WTC11 (cell line): Measurements from ENCODE around the gene ABTB2. TPM values are rescaled to one million over a fixed set of nuclear protein-coding genes. Genes with fewer than 3 reads are reported as not detected.

Source experiments
- ATAC-seq: fragments of 200-7000 bp; cut with Tn5 transposase; 2 replicates; pipeline ENCODE4 v1.10.0; 2021; ENCODE audit warnings: mild to moderate bottlenecking, moderate library complexity
- CTCF ChIA-PET: fragments of 300-600 bp; sonication (Branson Sonifier 250); formaldehyde crosslinking; loops from one replicate; lab custom pipeline; 2021; ENCODE audit warnings: antibody characterized with exemption; lab: Charles Lee
- POLR2A ChIA-PET: fragments of 350-600 bp; sonication (Branson Sonifier 250); formaldehyde crosslinking; loops from one replicate; lab custom pipeline; 2021; ENCODE audit warnings: antibody characterized with exemption; lab: Charles Lee
- DNase-seq: peaks from one replicate; pipeline ENCODE4 v3.0.0; 2021; ENCODE audit warnings: low spot score
- H3K27ac Mint-ChIP-seq: 2 replicates; pipeline ENCODE4 v1.8.0; 2021; ENCODE audit warnings: mixed read lengths
- H3K27me3 Mint-ChIP-seq: 2 replicates; pipeline ENCODE4 v1.8.0; 2021; ENCODE audit warnings: low read depth, mild to moderate bottlenecking, moderate library complexity, mixed read lengths
- H3K36me3 Mint-ChIP-seq: 2 replicates; pipeline ENCODE4 v1.8.0; 2021; ENCODE audit warnings: mixed read lengths
- H3K4me1 Mint-ChIP-seq: 2 replicates; pipeline ENCODE4 v1.8.0; 2022; ENCODE audit warnings: mixed read lengths
- H3K4me3 Mint-ChIP-seq: 2 replicates; pipeline ENCODE4 v1.8.0; 2021; ENCODE audit warnings: mild to moderate bottlenecking, moderate library complexity, mixed read lengths
- H3K9me3 Mint-ChIP-seq: 2 replicates; pipeline ENCODE4 v1.8.0; 2021; ENCODE audit warnings: mixed read lengths
- ATF2 ChIP-seq: sonication (generic); formaldehyde crosslinking; IDR thresholded peaks from 2 replicates; pipeline ENCODE4 v1.8.1; 2022; ENCODE audit warnings: low read depth, missing genetic modification reagents, borderline replicate concordance
- CREM ChIP-seq: sonication (generic); formaldehyde crosslinking; IDR thresholded peaks from 2 replicates; pipeline ENCODE4 v1.8.1; 2022; ENCODE audit warnings: mild to moderate bottlenecking, missing genetic modification reagents, moderate library complexity
- ETV6 ChIP-seq: sonication (generic); formaldehyde crosslinking; IDR thresholded peaks from 2 replicates; pipeline ENCODE4 v1.8.1; 2022; ENCODE audit warnings: mild to moderate bottlenecking, missing genetic modification reagents
- FOXJ3 ChIP-seq: sonication (generic); formaldehyde crosslinking; IDR thresholded peaks from 2 replicates; pipeline ENCODE4 v1.9.0; 2021; ENCODE audit warnings: missing genetic modification reagents, mild to moderate bottlenecking, borderline replicate concordance
- FOXP1 ChIP-seq: sonication (generic); formaldehyde crosslinking; IDR thresholded peaks from 2 replicates; pipeline ENCODE4 v1.8.0; 2022; ENCODE audit warnings: missing genetic modification reagents, mild to moderate bottlenecking, moderate library complexity, borderline replicate concordance
- FOXP4 ChIP-seq: sonication (generic); formaldehyde crosslinking; IDR thresholded peaks from 2 replicates; pipeline ENCODE4 v1.8.0; 2022; ENCODE audit warnings: mild to moderate bottlenecking, missing genetic modification reagents
- GABPB1 ChIP-seq: sonication (generic); formaldehyde crosslinking; IDR thresholded peaks from 2 replicates; pipeline ENCODE4 v1.8.1; 2023; ENCODE audit warnings: mild to moderate bottlenecking, missing genetic modification reagents
- MLX ChIP-seq: sonication (generic); formaldehyde crosslinking; IDR thresholded peaks from 2 replicates; pipeline ENCODE4 v1.8.1; 2023; ENCODE audit warnings: mild to moderate bottlenecking, missing genetic modification reagents, moderate library complexity
- NR3C1 ChIP-seq: sonication (generic); formaldehyde crosslinking; conservative IDR thresholded peaks from 2 replicates; pipeline ENCODE4 v1.8.1; 2023; ENCODE audit warnings: low read depth, mild to moderate bottlenecking, missing genetic modification reagents
- PRRX2 ChIP-seq: fragments of 250-450 bp; sonication (Bioruptor Pico); IDR thresholded peaks from 2 replicates; pipeline ENCODE4 v1.8.0; 2021; ENCODE audit warnings: mild to moderate bottlenecking
- TCF7 ChIP-seq: sonication (generic); formaldehyde crosslinking; IDR thresholded peaks from 2 replicates; pipeline ENCODE4 v1.8.0; 2022; ENCODE audit warnings: mild to moderate bottlenecking, low read depth, missing genetic modification reagents, moderate library complexity
- TEAD1 ChIP-seq: sonication (generic); formaldehyde crosslinking; IDR thresholded peaks from 2 replicates; pipeline ENCODE4 v1.8.0; 2022; ENCODE audit warnings: mild to moderate bottlenecking, missing genetic modification reagents
- ZNF396 ChIP-seq: fragments of 250-450 bp; sonication (Bioruptor Pico); IDR thresholded peaks from 2 replicates; pipeline ENCODE4 v1.8.0; 2021; ENCODE audit warnings: mild to moderate bottlenecking, moderate library complexity, borderline replicate concordance
- total RNA-seq: library from RNA; stranded (reverse); gene quantifications from 3 replicates; pipeline ENCODE4 v1.2.3, GENCODE V29; 2021
- TF ChIP-seq, protein P1 (sequence below): sonication (generic); formaldehyde crosslinking; IDR thresholded peaks from 2 replicates; pipeline ENCODE4 v1.8.0; 2022; ENCODE audit warnings: missing genetic modification reagents
- TF ChIP-seq, protein P2 (sequence below): sonication (generic); formaldehyde crosslinking; IDR thresholded peaks from 2 replicates; pipeline ENCODE4 v1.8.1; 2023; ENCODE audit warnings: mild to moderate bottlenecking, missing genetic modification reagents
- TF ChIP-seq, protein P3 (sequence below): sonication (generic); formaldehyde crosslinking; IDR thresholded peaks from 2 replicates; pipeline ENCODE4 v1.8.0; 2022; ENCODE audit warnings: mild to moderate bottlenecking, missing genetic modification reagents

Gene ABTB2
- total RNA-seq, 1 experiment from 2014 or later: 12.8 TPM

DNA sequence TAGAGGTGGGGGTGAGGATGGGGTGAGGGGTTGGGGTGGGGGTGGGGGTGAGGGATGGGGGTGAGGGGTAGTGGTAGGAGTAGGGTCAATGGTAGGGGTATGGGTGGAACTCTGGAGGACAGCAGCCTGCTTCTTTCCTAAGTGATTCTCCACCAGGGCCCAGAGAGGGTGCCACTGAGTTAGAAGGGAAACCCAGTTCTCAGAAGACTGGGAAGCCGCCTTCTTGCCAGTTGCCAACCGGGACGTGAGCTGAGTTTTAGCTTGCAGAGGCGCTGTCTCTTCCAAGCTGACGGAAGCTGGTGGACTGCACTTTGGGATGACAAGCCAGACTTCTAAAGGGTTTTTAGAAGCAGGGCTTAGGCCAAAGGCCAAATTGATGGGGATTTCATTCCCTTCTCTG, 148.0 kb downstream of the ABTB2 start:
- ChIA-PET CTCF (interaction anchor here (0.6 to 2.7 kb wide), 10 partner anchors 16 to 154 kb away, joined by 3 to 17 read pairs (median 4); partner anchors contain the start of gene ABTB2), POLR2A (no interaction called here)
- TF ChIP-seq ETV6 (CRISPR knock-in tag): no peak
- TF ChIP-seq, protein P1, sequence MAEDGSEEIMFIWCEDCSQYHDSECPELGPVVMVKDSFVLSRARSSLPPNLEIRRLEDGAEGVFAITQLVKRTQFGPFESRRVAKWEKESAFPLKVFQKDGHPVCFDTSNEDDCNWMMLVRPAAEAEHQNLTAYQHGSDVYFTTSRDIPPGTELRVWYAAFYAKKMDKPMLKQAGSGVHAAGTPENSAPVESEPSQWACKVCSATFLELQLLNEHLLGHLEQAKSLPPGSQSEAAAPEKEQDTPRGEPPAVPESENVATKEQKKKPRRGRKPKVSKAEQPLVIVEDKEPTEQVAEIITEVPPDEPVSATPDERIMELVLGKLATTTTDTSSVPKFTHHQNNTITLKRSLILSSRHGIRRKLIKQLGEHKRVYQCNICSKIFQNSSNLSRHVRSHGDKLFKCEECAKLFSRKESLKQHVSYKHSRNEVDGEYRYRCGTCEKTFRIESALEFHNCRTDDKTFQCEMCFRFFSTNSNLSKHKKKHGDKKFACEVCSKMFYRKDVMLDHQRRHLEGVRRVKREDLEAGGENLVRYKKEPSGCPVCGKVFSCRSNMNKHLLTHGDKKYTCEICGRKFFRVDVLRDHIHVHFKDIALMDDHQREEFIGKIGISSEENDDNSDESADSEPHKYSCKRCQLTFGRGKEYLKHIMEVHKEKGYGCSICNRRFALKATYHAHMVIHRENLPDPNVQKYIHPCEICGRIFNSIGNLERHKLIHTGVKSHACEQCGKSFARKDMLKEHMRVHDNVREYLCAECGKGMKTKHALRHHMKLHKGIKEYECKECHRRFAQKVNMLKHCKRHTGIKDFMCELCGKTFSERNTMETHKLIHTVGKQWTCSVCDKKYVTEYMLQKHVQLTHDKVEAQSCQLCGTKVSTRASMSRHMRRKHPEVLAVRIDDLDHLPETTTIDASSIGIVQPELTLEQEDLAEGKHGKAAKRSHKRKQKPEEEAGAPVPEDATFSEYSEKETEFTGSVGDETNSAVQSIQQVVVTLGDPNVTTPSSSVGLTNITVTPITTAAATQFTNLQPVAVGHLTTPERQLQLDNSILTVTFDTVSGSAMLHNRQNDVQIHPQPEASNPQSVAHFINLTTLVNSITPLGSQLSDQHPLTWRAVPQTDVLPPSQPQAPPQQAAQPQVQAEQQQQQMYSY (CRISPR knock-in tag): no peak
- no peak for TF ChIP-seq TEAD1 (CRISPR knock-in tag)
- TF ChIP-seq, protein P2, sequence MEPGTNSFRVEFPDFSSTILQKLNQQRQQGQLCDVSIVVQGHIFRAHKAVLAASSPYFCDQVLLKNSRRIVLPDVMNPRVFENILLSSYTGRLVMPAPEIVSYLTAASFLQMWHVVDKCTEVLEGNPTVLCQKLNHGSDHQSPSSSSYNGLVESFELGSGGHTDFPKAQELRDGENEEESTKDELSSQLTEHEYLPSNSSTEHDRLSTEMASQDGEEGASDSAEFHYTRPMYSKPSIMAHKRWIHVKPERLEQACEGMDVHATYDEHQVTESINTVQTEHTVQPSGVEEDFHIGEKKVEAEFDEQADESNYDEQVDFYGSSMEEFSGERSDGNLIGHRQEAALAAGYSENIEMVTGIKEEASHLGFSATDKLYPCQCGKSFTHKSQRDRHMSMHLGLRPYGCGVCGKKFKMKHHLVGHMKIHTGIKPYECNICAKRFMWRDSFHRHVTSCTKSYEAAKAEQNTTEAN (CRISPR knock-in tag): no peak
- TF ChIP-seq PRRX2 (CRISPR knock-in tag): no peak
- TF ChIP-seq TCF7 (CRISPR knock-in tag): no peak
- TF ChIP-seq ZNF396 (CRISPR knock-in tag): no peak
- no peak for TF ChIP-seq FOXP4 (CRISPR knock-in tag)
- no peak for TF ChIP-seq CREM (CRISPR knock-in tag)
- H3K9me3 Mint-ChIP-seq: no peaks in the 10 kb centered on the region
- H3K27me3 Mint-ChIP-seq: no peaks in the 10 kb centered on the region
- H3K4me1 Mint-ChIP-seq: peaks cover 38% of the 10 kb centered on the region
- ATAC-seq (peak; percentile 74), DNase-seq (peak; percentile 25)
- no peaks in the 10 kb centered on the region for H3K36me3 Mint-ChIP-seq
- H3K27ac Mint-ChIP-seq: no peak overlapping the region
- H3K4me3 Mint-ChIP-seq: no peak overlapping the region

- peak overlapping the region; percentile 3; the same call in 1 of the 2 replicates for H3K27ac Mint-ChIP-seq
- POLR2A ChIA-PET: no interaction called here
- H3K4me1 Mint-ChIP-seq: peaks cover 47% of the 10 kb centered on the region
- CTCF ChIA-PET: interaction anchor here (1.6 to 2.7 kb wide), 2 partner anchors 34 kb away, joined by 17 to 19 read pairs; no protein-coding TSS in a partner anchor
- DNase-seq: no peak
- no peak for ATAC-seq
- no peaks in the 10 kb centered on the region for H3K36me3 Mint-ChIP-seq
- H3K9me3 Mint-ChIP-seq: no peaks in the 10 kb centered on the region
- no peak for TF ChIP-seq FOXJ3 (CRISPR knock-in tag)
- H3K27me3 Mint-ChIP-seq: no peaks in the 10 kb centered on the region
- no peak overlapping the region for H3K4me3 Mint-ChIP-seq
Observed at GRCh38 chr11:34208266-34209135, 149.3 kb downstream of the ABTB2 start.

DNA sequence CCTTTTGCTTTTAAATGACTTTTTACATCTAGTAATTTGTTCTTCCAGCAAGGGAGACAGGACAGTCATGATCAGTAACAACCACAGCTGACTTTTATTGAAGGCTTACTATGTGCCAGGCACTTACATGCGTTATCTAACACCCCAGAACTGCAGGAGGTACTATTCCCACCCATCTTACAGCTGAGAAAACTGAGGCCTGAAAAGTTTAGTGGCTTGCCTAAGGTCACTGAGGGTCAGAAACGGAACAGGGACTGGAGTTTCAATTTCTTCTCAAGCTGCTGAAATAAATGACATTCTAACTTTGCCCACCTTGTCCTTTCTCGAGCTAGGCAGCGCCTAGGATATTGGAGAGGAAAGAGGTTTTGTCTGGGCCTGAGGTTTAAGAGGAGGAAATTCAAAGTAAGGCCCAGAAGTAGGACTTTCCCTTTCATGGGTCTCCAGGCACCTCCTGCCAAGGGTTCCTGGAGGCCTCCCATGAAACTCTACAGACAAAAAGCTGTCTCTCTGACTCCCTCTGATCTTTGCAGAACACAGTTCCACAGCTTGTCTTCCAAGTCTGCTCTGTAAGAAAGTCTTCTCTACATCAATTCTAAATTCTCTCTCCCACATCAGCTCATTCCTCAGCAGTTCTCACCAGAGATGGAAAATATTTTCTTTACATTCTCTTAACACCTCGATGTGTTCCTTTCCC, 150.2 kb downstream of the ABTB2 start:
- no peaks in the 10 kb centered on the region for H3K27me3 Mint-ChIP-seq
- TF ChIP-seq ATF2 (CRISPR knock-in tag): no peak
- TF ChIP-seq, protein P3, sequence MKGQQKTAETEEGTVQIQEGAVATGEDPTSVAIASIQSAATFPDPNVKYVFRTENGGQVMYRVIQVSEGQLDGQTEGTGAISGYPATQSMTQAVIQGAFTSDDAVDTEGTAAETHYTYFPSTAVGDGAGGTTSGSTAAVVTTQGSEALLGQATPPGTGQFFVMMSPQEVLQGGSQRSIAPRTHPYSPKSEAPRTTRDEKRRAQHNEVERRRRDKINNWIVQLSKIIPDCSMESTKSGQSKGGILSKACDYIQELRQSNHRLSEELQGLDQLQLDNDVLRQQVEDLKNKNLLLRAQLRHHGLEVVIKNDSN (CRISPR knock-in tag): no peak
- no peak for TF ChIP-seq NR3C1 (CRISPR knock-in tag)
- no peak for TF ChIP-seq FOXP1 (CRISPR knock-in tag)
- no peak for TF ChIP-seq MLX (CRISPR knock-in tag)
- TF ChIP-seq GABPB1 (CRISPR knock-in tag): no peak
- TF ChIP-seq, all 79 proteins: peak for 0
- Mint-ChIP-seq H3K4me1 (peaks cover 52% of the 10 kb centered on the region), H3K36me3 (no peaks in the 10 kb centered on the region), H3K4me3 (no peak overlapping the region), H3K9me3 (no peaks in the 10 kb centered on the region), H3K27ac (no peak overlapping the region; the same call in 1 of the 2 replicates)
- ChIA-PET POLR2A (interaction anchor here (1.1 kb wide), 1 partner anchor 142 kb away, joined by 4 read pairs; no protein-coding TSS in a partner anchor), CTCF (interaction anchor here (0.5 to 2.0 kb wide), 7 partner anchors 14 to 261 kb away, joined by 3 to 19 read pairs (median 6); partner anchors contain the start of gene ABTB2)
- ATAC-seq (no peak), DNase-seq (no peak)
